ENCODE results near the gene SCT. TPM values are rescaled to one million over a fixed set of nuclear protein-coding genes. Genes with fewer than 3 reads are reported as not detected.

SCT gene
- total RNA-seq, 4 donors from 2014 or later = not detected

GRCh38 chr11:586376-587316 lies 40.3 kb downstream of the SCT start:
- TF ChIP-seq CTCF (IDR thresholded peaks at IDR 0.05; ENCODE audit: low read depth) = no peak

DNA sequence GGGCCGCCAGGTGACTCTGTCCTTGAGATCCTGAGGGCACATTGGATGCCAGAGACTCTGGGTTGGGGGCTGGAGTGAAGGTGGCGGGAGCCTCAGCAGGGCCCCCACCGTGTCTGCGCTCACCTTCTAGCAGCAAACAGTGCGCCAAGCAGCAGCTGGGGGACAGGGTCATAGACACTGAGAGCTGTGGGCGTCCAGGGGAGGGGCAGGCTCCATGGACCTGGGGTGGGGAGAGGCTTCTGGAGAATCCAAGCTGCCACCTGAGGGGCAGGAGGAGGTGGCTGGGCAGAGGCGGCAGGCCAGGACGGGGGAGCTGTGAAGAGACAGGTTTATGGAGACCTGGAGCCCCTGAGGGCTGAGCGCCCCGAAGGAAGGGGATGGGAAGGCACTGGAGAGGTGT lies 42.7 kb downstream of the SCT start:
- no peak for TF ChIP-seq CTCF (IDR thresholded peaks at IDR 0.05; ENCODE audit: low read depth)

DNA sequence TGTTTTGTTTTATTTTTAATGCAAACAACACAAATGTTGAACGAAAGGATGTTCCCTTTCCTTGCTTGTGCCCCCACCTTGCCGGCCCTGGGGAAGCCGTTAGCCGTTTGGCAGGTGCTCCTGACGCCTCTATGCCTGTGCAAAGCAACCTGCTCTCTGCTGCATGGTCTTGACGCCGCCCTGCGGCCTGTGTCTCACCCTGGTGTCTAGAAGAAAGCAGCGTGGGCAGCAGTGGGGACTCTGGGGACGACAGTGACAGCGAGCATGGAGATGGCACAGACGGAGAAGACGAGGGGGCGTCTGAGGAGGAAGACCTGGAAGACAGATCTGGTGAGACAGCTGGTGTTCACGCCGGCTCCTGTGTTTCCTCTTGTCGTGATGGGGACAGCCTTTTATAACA lies 45.2 kb downstream of the SCT start:
- TF ChIP-seq CTCF (IDR thresholded peaks at IDR 0.05; ENCODE audit: low read depth) = no peak

DNA sequence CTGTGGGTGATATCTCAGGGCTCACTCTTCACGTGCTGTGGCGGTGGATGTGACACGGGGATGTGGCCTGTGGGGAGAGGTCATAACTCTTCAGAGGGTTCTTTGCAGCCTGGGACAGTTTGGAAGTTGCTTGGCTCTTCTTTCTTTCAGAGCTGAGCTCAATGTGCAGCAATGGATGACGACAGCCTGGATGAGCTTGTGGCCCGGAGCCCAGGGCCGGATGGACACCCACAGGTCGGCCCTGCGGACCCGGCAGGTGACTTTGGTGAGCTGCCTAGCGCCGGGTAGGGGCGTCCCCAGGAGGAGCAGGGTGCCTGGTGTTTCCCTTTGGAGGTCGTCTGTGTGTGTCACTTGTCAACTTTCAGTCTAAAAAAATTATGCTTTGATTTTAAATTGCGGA lies 45.6 kb downstream of the SCT start:
- TF ChIP-seq CTCF (IDR thresholded peaks at IDR 0.05; ENCODE audit: low read depth) = no peak

- TF ChIP-seq CTCF (IDR thresholded peaks at IDR 0.05; ENCODE audit: low read depth) = no peak
Observed at GRCh38 chr11:579830-580601, 47.0 kb downstream of the SCT start.

GRCh38 chr11:578276-579035 lies 48.5 kb downstream of the SCT start:
- TF ChIP-seq CTCF (IDR thresholded peaks at IDR 0.05; ENCODE audit: low read depth) = no peak

DNA sequence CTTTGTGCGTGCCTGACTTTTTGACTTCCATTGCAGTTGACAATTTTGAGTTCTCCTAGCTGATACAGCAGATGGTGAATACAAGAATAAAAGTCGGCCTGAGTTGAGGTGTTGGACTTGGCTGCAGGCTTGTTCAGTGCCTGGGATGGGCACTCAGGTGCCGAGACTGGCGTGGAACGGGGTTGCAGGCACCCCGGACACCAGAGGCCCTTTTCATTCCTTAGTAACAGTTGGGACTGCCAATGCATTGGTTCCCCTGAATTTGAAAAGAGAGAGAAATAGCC lies 49.4 kb downstream of the SCT start:
- no peak for TF ChIP-seq CTCF (IDR thresholded peaks at IDR 0.05; ENCODE audit: low read depth)
